ENCODE data around the gene TNXB.
"Not testable (repeated sequence)": the region's sequence is repeated elsewhere in the genome, so short reads cannot be mapped to it uniquely, and the experiment has no call there.

The TNXB gene

GRCh38 chr6:32004864-32005537 lies 104.1 kb downstream of the TNXB start:
- DNase-seq (ENCODE audit: low read depth, low spot score); H3K9ac ChIP-seq (ENCODE audit: insufficient read length): not testable (repeated sequence)

GRCh38 chr6:32004393-32004792 lies 104.7 kb downstream of the TNXB start:
- not testable (repeated sequence) for H3K36me3 ChIP-seq (ENCODE audit: insufficient read depth, low read length); H3K27ac ChIP-seq; H3K4me3 ChIP-seq; DNase-seq (ENCODE audit: low read depth, low spot score); H3K9ac ChIP-seq (ENCODE audit: insufficient read length); H3K9me3 ChIP-seq (ENCODE audit: low read depth, low read length)

More at GRCh38 chr6:32004864-32005537, 104.1 kb downstream of the TNXB start:
- not testable (repeated sequence) for H3K27ac ChIP-seq; H3K9me3 ChIP-seq (ENCODE audit: low read depth, low read length); H3K4me3 ChIP-seq; H3K36me3 ChIP-seq (ENCODE audit: insufficient read depth, low read length)

- H3K27ac ChIP-seq; H3K9me3 ChIP-seq (ENCODE audit: low read depth, low read length); DNase-seq (ENCODE audit: low read depth, low spot score); H3K9ac ChIP-seq (ENCODE audit: insufficient read length); H3K36me3 ChIP-seq (ENCODE audit: insufficient read depth, low read length); H3K4me3 ChIP-seq: not testable (repeated sequence)
Observed at GRCh38 chr6:32003301-32003700, 105.8 kb downstream of the TNXB start.

- H3K9me3 ChIP-seq (ENCODE audit: low read depth, low read length); H3K4me3 ChIP-seq; H3K9ac ChIP-seq (ENCODE audit: insufficient read length); H3K27ac ChIP-seq; DNase-seq (ENCODE audit: low read depth, low spot score); H3K36me3 ChIP-seq (ENCODE audit: insufficient read depth, low read length): not testable (repeated sequence)
Observed at GRCh38 chr6:32002546-32003268, 106.4 kb downstream of the TNXB start.

DNA sequence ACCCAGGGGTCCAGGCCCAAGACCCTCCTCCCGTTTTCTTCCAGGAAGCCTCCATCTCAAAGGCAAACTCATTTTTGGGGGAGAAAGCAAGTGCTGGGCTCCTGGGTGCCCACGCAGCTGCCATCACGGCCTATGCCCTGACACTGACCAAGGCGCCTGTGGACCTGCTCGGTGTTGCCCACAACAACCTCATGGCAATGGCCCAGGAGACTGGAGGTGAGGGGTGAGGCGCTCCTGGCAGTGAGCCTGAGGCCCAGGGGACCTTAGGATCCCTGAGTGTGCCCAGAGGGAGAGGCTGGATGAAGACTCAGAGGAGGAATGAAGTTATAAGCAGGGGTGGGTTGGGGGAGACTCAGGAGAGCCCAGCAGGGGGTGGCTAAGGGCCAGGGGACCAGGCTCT lies 112.8 kb downstream of the TNXB start:
- H3K4me3 ChIP-seq; DNase-seq (ENCODE audit: low read depth, low spot score): not testable (repeated sequence)

GRCh38 chr6:31994421-31994820 lies 114.7 kb downstream of the TNXB start:
- not testable (repeated sequence) for H3K4me3 ChIP-seq; H3K9ac ChIP-seq (ENCODE audit: insufficient read length); H3K36me3 ChIP-seq (ENCODE audit: insufficient read depth, low read length); H3K27ac ChIP-seq; H3K9me3 ChIP-seq (ENCODE audit: low read depth, low read length); DNase-seq (ENCODE audit: low read depth, low spot score)

More for the DNA sequence above, 112.8 kb downstream of the TNXB start:
- not testable (repeated sequence) for H3K27ac ChIP-seq; H3K9me3 ChIP-seq (ENCODE audit: low read depth, low read length); H3K36me3 ChIP-seq (ENCODE audit: insufficient read depth, low read length); H3K9ac ChIP-seq (ENCODE audit: insufficient read length)

Measured in SK-N-MC (cell line).